ENCODE results near the gene UNK. TPM values are rescaled to one million over a fixed set of nuclear protein-coding genes. Genes with fewer than 3 reads are reported as not detected.

The UNK gene
- total and polyA plus RNA-seq, 2 of the 13 experiments (the other 11 are each of a cell fraction or from before 2014, with no cell fraction given), result 31.6 to 33.0 TPM

DNA sequence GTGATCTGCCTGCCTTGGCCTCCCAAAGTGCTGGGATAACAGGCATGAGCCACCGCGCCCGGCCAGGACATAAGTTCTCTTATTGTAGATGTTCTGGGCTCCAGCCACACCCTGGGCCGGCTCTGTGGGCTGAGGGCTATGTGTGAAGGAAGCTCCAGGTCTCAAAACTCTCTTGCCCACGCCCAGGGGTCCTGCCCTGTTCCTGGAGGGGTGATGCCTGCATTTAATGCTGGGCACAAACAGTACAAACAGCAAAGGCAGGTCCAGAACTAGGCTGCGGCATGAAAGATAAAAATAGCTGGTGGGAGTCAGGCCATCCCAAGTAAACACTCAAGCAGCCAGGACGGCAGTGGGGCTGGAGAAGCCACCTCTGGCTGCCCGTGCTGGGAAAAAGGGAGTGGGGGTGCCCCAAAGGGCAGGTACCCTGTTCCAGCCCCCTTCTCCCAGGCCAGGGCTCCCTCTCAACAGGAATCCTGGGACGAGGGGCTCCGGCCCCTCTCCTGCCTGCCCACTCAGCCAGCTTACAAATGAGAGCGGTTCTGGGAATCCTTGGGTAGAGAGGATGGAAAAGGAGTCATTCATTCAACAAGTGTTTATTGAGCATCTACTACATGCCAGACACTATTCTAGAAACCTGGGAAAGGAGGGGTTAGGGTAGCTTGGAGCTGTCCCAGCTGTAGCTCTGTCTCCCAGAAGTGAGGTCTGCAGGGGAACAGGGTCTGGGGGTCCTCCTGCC, 89.1 kb downstream of the UNK start (continued):
- TF ChIP-seq, protein P1, sequence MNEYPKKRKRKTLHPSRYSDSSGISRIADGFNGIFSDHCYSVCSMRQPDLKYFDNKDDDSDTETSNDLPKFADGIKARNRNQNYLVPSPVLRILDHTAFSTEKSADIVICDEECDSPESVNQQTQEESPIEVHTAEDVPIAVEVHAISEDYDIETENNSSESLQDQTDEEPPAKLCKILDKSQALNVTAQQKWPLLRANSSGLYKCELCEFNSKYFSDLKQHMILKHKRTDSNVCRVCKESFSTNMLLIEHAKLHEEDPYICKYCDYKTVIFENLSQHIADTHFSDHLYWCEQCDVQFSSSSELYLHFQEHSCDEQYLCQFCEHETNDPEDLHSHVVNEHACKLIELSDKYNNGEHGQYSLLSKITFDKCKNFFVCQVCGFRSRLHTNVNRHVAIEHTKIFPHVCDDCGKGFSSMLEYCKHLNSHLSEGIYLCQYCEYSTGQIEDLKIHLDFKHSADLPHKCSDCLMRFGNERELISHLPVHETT (CRISPR knock-in tag; conservative IDR thresholded peaks at IDR 0.05), result no peak
- TF ChIP-seq, protein P2, sequence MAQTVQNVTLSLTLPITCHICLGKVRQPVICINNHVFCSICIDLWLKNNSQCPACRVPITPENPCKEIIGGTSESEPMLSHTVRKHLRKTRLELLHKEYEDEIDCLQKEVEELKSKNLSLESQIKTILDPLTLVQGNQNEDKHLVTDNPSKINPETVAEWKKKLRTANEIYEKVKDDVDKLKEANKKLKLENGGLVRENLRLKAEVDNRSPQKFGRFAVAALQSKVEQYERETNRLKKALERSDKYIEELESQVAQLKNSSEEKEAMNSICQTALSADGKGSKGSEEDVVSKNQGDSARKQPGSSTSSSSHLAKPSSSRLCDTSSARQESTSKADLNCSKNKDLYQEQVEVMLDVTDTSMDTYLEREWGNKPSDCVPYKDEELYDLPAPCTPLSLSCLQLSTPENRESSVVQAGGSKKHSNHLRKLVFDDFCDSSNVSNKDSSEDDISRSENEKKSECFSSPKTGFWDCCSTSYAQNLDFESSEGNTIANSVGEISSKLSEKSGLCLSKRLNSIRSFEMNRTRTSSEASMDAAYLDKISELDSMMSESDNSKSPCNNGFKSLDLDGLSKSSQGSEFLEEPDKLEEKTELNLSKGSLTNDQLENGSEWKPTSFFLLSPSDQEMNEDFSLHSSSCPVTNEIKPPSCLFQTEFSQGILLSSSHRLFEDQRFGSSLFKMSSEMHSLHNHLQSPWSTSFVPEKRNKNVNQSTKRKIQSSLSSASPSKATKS (CRISPR knock-in tag; IDR thresholded peaks at IDR 0.05), result no peak
- TF ChIP-seq SSRP1 (CRISPR knock-in tag; IDR thresholded peaks at IDR 0.05) (0 out of 2 replicates have a peak, but pooled peaks have one; percentile 30), PAWR (CRISPR knock-in tag; IDR thresholded peaks at IDR 0.05; ENCODE audit: borderline replicate concordance) (no peak), GATAD1 (CRISPR knock-in tag; IDR thresholded peaks at IDR 0.05) (no peak), RFXANK (CRISPR knock-in tag; IDR thresholded peaks at IDR 0.05) (no peak), MATR3 (CRISPR knock-in tag; IDR thresholded peaks at IDR 0.05) (no peak), ZNF777 (CRISPR knock-in tag; IDR thresholded peaks at IDR 0.05) (no peak), ZSCAN31 (CRISPR knock-in tag; IDR thresholded peaks at IDR 0.05; ENCODE audit: low read depth) (no peak), NKX3-1 (CRISPR knock-in tag; IDR thresholded peaks at IDR 0.05) (no peak), ZMYM3 (CRISPR knock-in tag; IDR thresholded peaks at IDR 0.05) (0 out of 2 replicates have a peak, but pooled peaks have one; percentile 30), MTA1 (CRISPR knock-in tag; IDR thresholded peaks at IDR 0.05; ENCODE audit: borderline replicate concordance) (0 out of 2 replicates have a peak, but pooled peaks have one; percentile 4)
- TF ChIP-seq, protein P3, sequence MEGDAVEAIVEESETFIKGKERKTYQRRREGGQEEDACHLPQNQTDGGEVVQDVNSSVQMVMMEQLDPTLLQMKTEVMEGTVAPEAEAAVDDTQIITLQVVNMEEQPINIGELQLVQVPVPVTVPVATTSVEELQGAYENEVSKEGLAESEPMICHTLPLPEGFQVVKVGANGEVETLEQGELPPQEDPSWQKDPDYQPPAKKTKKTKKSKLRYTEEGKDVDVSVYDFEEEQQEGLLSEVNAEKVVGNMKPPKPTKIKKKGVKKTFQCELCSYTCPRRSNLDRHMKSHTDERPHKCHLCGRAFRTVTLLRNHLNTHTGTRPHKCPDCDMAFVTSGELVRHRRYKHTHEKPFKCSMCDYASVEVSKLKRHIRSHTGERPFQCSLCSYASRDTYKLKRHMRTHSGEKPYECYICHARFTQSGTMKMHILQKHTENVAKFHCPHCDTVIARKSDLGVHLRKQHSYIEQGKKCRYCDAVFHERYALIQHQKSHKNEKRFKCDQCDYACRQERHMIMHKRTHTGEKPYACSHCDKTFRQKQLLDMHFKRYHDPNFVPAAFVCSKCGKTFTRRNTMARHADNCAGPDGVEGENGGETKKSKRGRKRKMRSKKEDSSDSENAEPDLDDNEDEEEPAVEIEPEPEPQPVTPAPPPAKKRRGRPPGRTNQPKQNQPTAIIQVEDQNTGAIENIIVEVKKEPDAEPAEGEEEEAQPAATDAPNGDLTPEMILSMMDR (CRISPR knock-in tag; IDR thresholded peaks at IDR 0.05), result no peak
- TF ChIP-seq, protein P4, sequence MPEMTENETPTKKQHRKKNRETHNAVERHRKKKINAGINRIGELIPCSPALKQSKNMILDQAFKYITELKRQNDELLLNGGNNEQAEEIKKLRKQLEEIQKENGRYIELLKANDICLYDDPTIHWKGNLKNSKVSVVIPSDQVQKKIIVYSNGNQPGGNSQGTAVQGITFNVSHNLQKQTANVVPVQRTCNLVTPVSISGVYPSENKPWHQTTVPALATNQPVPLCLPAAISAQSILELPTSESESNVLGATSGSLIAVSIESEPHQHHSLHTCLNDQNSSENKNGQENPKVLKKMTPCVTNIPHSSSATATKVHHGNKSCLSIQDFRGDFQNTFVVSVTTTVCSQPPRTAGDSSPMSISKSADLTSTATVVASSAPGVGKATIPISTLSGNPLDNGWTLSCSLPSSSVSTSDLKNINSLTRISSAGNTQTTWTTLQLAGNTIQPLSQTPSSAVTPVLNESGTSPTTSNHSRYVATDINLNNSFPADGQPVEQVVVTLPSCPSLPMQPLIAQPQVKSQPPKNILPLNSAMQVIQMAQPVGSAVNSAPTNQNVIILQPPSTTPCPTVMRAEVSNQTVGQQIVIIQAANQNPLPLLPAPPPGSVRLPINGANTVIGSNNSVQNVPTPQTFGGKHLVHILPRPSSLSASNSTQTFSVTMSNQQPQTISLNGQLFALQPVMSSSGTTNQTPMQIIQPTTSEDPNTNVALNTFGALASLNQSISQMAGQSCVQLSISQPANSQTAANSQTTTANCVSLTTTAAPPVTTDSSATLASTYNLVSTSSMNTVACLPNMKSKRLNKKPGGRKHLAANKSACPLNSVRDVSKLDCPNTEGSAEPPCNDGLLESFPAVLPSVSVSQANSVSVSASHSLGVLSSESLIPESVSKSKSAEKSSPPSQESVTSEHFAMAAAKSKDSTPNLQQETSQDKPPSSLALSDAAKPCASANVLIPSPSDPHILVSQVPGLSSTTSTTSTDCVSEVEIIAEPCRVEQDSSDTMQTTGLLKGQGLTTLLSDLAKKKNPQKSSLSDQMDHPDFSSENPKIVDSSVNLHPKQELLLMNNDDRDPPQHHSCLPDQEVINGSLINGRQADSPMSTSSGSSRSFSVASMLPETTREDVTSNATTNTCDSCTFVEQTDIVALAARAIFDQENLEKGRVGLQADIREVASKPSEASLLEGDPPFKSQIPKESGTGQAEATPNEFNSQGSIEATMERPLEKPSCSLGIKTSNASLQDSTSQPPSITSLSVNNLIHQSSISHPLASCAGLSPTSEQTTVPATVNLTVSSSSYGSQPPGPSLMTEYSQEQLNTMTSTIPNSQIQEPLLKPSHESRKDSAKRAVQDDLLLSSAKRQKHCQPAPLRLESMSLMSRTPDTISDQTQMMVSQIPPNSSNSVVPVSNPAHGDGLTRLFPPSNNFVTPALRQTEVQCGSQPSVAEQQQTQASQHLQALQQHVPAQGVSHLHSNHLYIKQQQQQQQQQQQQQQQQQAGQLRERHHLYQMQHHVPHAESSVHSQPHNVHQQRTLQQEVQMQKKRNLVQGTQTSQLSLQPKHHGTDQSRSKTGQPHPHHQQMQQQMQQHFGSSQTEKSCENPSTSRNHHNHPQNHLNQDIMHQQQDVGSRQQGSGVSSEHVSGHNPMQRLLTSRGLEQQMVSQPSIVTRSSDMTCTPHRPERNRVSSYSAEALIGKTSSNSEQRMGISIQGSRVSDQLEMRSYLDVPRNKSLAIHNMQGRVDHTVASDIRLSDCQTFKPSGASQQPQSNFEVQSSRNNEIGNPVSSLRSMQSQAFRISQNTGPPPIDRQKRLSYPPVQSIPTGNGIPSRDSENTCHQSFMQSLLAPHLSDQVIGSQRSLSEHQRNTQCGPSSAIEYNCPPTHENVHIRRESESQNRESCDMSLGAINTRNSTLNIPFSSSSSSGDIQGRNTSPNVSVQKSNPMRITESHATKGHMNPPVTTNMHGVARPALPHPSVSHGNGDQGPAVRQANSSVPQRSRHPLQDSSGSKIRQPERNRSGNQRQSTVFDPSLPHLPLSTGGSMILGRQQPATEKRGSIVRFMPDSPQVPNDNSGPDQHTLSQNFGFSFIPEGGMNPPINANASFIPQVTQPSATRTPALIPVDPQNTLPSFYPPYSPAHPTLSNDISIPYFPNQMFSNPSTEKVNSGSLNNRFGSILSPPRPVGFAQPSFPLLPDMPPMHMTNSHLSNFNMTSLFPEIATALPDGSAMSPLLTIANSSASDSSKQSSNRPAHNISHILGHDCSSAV (CRISPR knock-in tag; IDR thresholded peaks at IDR 0.05; ENCODE audit: borderline replicate concordance), result no peak
- TF ChIP-seq, protein P5, sequence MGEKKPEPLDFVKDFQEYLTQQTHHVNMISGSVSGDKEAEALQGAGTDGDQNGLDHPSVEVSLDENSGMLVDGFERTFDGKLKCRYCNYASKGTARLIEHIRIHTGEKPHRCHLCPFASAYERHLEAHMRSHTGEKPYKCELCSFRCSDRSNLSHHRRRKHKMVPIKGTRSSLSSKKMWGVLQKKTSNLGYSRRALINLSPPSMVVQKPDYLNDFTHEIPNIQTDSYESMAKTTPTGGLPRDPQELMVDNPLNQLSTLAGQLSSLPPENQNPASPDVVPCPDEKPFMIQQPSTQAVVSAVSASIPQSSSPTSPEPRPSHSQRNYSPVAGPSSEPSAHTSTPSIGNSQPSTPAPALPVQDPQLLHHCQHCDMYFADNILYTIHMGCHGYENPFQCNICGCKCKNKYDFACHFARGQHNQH (CRISPR knock-in tag; IDR thresholded peaks at IDR 0.05), result no peak

Data from HepG2 (cell line).